AG09319 (cell line): Measurements from ENCODE around the gene RIOK3.

Source experiments
- DNase-seq: peaks from one replicate; pipeline ENCODE4 v3.0.0-alpha.2; 2010; ENCODE audit warnings: low read depth; ENCODE audit errors: extremely low read depth
- TF ChIP-seq, protein P1 (sequence below): IDR thresholded peaks from 2 replicates; pipeline ENCODE4 v1.5.1; 2011; ENCODE audit warnings: low read depth, mild to moderate bottlenecking, inconsistent platforms, low read length, moderate library complexity

RIOK3 gene

DNA sequence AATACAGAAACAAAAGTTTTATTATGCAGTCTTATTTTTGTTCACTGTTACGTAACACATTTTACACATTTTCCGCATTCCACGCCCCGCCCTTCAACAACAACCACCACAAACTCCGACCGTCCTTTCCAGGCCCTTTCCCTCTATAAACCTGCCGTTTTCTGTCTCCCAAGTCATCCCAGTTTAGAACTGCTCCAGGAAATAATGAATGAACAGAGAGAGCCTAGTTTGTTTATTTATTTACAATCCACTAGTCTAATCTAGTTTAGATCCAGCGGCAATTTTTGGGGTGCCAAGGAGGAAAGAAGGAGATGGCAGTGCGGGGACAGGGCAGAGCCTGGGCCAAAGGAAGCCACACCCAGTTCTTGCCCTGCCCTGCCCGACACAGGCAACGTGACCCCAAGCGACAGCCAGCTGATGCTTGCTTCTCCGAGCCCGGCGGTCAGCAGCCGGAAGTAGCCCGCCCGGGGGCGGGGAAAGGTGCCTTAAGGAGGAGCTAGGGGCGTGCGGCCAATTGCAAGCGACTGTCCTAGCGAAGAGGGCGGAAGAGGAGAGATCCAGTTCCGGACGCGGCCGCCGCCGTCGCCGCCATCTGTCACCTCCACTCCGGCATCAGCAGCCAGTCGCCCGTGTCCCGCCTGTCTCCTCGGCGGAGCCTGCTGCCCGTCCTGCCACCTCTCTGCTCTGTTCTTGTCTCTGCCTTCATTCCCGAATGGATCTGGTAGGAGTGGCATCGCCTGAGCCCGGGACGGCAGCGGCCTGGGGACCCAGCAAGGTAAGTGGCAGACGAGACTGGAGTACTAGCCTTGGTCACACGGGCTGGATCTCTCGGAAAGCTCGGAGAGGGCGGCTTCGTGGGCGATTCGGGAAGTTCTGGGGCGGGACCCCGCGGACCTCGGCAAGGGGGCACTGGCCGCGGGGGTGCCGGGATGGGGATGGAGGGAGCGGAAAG lies at the start of gene RIOK3:
RIOK3 (plus strand) TSS at position 560 of the 952 bp plus-strand sequence; CDS start at position 713, 153 bp downstream.
- DNase-seq = peak; percentile 89
- TF ChIP-seq, protein P1, sequence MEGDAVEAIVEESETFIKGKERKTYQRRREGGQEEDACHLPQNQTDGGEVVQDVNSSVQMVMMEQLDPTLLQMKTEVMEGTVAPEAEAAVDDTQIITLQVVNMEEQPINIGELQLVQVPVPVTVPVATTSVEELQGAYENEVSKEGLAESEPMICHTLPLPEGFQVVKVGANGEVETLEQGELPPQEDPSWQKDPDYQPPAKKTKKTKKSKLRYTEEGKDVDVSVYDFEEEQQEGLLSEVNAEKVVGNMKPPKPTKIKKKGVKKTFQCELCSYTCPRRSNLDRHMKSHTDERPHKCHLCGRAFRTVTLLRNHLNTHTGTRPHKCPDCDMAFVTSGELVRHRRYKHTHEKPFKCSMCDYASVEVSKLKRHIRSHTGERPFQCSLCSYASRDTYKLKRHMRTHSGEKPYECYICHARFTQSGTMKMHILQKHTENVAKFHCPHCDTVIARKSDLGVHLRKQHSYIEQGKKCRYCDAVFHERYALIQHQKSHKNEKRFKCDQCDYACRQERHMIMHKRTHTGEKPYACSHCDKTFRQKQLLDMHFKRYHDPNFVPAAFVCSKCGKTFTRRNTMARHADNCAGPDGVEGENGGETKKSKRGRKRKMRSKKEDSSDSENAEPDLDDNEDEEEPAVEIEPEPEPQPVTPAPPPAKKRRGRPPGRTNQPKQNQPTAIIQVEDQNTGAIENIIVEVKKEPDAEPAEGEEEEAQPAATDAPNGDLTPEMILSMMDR = no peak

DNA sequence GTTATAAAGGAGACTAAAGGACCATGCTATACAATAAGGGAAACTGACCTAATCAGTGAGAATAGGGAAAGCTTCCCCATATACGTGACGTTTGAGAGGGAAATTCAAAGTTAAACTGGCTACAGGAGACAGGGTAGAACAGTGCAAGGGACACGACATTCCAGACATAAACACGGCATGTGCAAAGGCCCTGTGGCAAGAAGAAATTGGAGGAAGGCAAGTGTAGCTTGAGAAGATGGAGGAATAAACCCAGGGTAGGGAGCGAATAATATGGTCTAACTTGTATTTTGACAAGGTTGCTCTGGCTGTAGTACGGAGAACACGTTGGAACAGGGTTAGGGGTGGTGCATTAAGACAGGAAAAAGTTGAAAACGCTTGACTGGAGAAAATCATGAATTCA lies 49.8 kb upstream of the RIOK3 start:
- DNase-seq = no peak
- TF ChIP-seq, protein P1 = no peak

GRCh38 chr18:23405636-23406035 lies 47.5 kb upstream of the RIOK3 start:
- DNase-seq = no peak
- TF ChIP-seq, protein P1 = no peak

DNA sequence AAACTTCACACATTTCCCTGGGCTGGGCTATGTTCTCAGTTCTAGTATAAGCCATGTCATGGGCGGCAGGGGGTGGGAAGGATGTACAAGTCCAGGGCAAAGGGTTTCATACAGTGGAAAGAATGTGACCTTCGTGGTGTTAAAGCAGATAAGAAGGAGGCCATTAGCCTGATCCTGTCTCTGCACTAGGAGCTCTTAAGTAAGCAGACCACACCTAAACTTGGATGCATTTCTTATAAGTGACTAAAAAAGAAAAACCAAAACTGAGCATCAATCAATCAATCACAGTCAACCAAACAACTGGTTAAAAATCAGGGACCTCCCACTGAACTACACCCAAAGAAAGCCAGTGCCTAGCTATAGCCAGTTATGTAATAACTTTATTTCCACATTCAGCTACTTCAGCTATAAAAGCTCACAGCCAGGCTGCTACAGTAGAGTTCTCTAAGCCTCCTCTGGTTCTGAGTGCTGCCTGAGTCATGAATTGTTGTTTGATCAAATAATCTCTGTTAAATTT lies 46.8 kb upstream of the RIOK3 start:
- TF ChIP-seq, protein P1 = no peak
- no peak for DNase-seq

DNA sequence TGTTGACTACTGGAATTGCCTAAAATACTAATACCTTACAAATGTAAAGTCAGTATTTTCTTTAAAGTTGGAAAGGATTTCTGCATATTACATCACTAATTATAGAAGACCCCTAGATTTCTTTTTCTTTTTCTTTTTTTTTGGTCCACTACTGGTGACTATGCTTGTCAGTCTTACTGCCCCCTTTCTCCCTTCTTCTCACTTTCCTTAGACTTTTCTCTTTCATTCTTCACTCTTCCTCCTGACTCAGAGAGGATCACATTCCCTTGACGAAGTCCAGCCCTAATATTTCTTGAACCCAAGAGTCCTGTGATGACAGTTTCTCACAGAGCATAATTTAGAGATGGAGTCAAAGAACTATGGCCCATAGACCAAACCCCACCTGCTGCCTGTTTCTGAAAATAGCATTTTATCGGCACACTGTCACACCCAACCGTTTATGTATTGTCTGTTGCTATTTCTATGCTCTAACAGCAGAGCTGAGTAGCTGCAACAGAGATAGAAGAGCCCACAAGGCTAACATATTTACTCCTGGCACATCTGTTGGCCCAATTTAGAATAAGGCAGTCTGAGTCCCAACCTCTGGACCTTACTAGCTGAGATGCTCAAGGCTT lies 40.6 kb upstream of the RIOK3 start:
- DNase-seq = no peak
- TF ChIP-seq, protein P1 = no peak

DNA sequence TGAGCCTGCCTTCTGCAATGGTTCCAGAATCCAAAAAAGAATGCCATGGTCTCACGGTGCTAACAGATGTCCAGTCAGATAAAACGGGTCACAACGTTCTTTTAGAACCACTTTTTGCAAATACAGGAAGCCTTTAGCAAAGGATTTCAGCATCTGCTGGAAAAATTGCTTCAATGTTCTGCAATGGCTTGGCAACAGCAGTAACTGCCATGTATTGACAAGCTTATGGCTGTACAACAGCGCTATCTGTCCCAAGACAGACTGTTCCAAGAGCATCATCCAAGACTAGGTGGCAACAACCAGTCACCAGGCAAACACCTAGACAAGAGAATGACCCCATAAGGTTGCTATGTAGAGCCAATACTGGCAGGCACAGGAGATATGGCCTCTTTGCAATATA lies 37.6 kb upstream of the RIOK3 start:
- TF ChIP-seq, protein P1 = no peak
- DNase-seq = no peak

- no peak for DNase-seq
- TF ChIP-seq, protein P1 = no peak
Observed at GRCh38 chr18:23416298-23416697, 36.8 kb upstream of the RIOK3 start.
